T-helper 17 cell (primary cell): Measurements from ENCODE around the gene GJC1. TPM values are rescaled to one million over a fixed set of nuclear protein-coding genes. Genes with fewer than 3 reads are reported as not detected.

ENCODE experiments used
- ATAC-seq: fragments of 150-1000 bp; cut with Tn5 transposase; 2 replicates; pipeline ENCODE4 v1.10.0; 2021; ENCODE audit warnings: mild to moderate bottlenecking, moderate library complexity
- DNase-seq, 3 donors: peaks; one replicate each; pipeline versions ENCODE4 v3.0.0 to v3.0.0-alpha.2; 2020 to 2021
- H3K9me3 ChIP-seq: one replicate; pipeline ENCODE4 v1.7.0; 2013; ENCODE audit warnings: low read length, mild to moderate bottlenecking; ENCODE audit not compliant: control insufficient read depth, poor library complexity, severe bottlenecking
- H3K27ac Mint-ChIP-seq: one replicate; pipeline ENCODE4 v1.8.0; 2022; ENCODE audit warnings: mild to moderate bottlenecking, moderate library complexity, mixed read lengths
- H3K27me3 Mint-ChIP-seq: one replicate; pipeline ENCODE4 v1.8.0; 2022; ENCODE audit warnings: mixed read lengths
- H3K36me3 Mint-ChIP-seq: one replicate; pipeline ENCODE4 v1.8.0; 2022; ENCODE audit warnings: low read depth, mixed read lengths
- H3K4me1 Mint-ChIP-seq: one replicate; pipeline ENCODE4 v1.8.0; 2022; ENCODE audit warnings: mild to moderate bottlenecking, mixed read lengths
- H3K4me3 Mint-ChIP-seq: one replicate; pipeline ENCODE4 v1.8.0; 2022; ENCODE audit warnings: mild to moderate bottlenecking, moderate library complexity, mixed read lengths
- total RNA-seq, 4 donors: library from RNA in 2 of 4; stranded (reverse) in 2 of 4; gene quantifications; one replicate each; pipeline ENCODE4 v1.2.3 and lab custom pipeline; 2022 to 2026

The GJC1 gene
- total RNA-seq, 2 donors from 2014 or later = not detected

GRCh38 chr17:44787271-44787940, 42.7 kb downstream of the GJC1 start:
- DNase-seq (no peak), ATAC-seq (no peak)
- Mint-ChIP-seq H3K4me1 (no peaks in the 10 kb centered on the region), H3K27ac (peak overlapping the region; percentile 34), H3K36me3 (no peaks in the 10 kb centered on the region), H3K27me3 (peaks cover 7% of the 10 kb centered on the region), H3K4me3 (no peak overlapping the region)
- H3K9me3 ChIP-seq = no peaks in the 10 kb centered on the region

- Mint-ChIP-seq H3K36me3 (no peaks in the 10 kb centered on the region), H3K4me1 (no peaks in the 10 kb centered on the region), H3K27ac (no peak overlapping the region), H3K27me3 (peaks cover 7% of the 10 kb centered on the region), H3K4me3 (no peak overlapping the region)
- no peak for DNase-seq
- no peaks in the 10 kb centered on the region for H3K9me3 ChIP-seq
- no peak for ATAC-seq
Observed at GRCh38 chr17:44786551-44787081, 43.5 kb downstream of the GJC1 start.

- no peaks in the 10 kb centered on the region for H3K4me1 Mint-ChIP-seq
- H3K4me3 Mint-ChIP-seq = no peak overlapping the region
- no peaks in the 10 kb centered on the region for H3K36me3 Mint-ChIP-seq
- ATAC-seq (no peak), DNase-seq (no peak)
- H3K9me3 ChIP-seq = no peaks in the 10 kb centered on the region
- peaks cover 7% of the 10 kb centered on the region for H3K27me3 Mint-ChIP-seq
- no peak overlapping the region for H3K27ac Mint-ChIP-seq
Observed at GRCh38 chr17:44785921-44786320, 44.2 kb downstream of the GJC1 start.

GRCh38 chr17:44782326-44782850, 47.7 kb downstream of the GJC1 start:
- H3K36me3 Mint-ChIP-seq = no peaks in the 10 kb centered on the region
- no peaks in the 10 kb centered on the region for H3K9me3 ChIP-seq
- peaks cover 4% of the 10 kb centered on the region for H3K4me1 Mint-ChIP-seq
- H3K27ac Mint-ChIP-seq = no peak overlapping the region
- peaks cover 7% of the 10 kb centered on the region for H3K27me3 Mint-ChIP-seq
- DNase-seq (no peak), ATAC-seq (no peak)
- no peak overlapping the region for H3K4me3 Mint-ChIP-seq

- no peaks in the 10 kb centered on the region for H3K36me3 Mint-ChIP-seq
- peaks cover 2% of the 10 kb centered on the region for H3K27me3 Mint-ChIP-seq
- ATAC-seq (no peak), DNase-seq (no peak)
- no peak overlapping the region for H3K27ac Mint-ChIP-seq
- H3K4me1 Mint-ChIP-seq = peaks cover 6% of the 10 kb centered on the region
- no peak overlapping the region for H3K4me3 Mint-ChIP-seq
- no peaks in the 10 kb centered on the region for H3K9me3 ChIP-seq
Observed at GRCh38 chr17:44781551-44782325, 48.3 kb downstream of the GJC1 start.

- H3K27ac Mint-ChIP-seq = no peak overlapping the region
- ATAC-seq = no peak
Observed at GRCh38 chr17:44780845-44781480, 49.1 kb downstream of the GJC1 start.

GRCh38 chr17:44780161-44780560, 49.9 kb downstream of the GJC1 start:
- DNase-seq = no peak
- no peaks in the 10 kb centered on the region for H3K9me3 ChIP-seq
- H3K4me3 Mint-ChIP-seq = peak overlapping the region; percentile 85
- no peaks in the 10 kb centered on the region for H3K36me3 Mint-ChIP-seq
- peaks cover 11% of the 10 kb centered on the region for H3K4me1 Mint-ChIP-seq
- no peak for ATAC-seq
- no peaks in the 10 kb centered on the region for H3K27me3 Mint-ChIP-seq
- no peak overlapping the region for H3K27ac Mint-ChIP-seq

More at GRCh38 chr17:44780845-44781480, 49.1 kb downstream of the GJC1 start:
- Mint-ChIP-seq H3K4me1 (peaks cover 8% of the 10 kb centered on the region), H3K27me3 (no peaks in the 10 kb centered on the region), H3K36me3 (no peaks in the 10 kb centered on the region), H3K4me3 (no peak overlapping the region)
- DNase-seq = no peak
- H3K9me3 ChIP-seq = no peaks in the 10 kb centered on the region

- H3K4me3 Mint-ChIP-seq = peak overlapping the region; percentile 85
- peak; percentile 31 for ATAC-seq
- no peaks in the 10 kb centered on the region for H3K36me3 Mint-ChIP-seq
- no peak overlapping the region for H3K27ac Mint-ChIP-seq
- no peaks in the 10 kb centered on the region for H3K27me3 Mint-ChIP-seq
- no peaks in the 10 kb centered on the region for H3K9me3 ChIP-seq
- DNase-seq = peak; percentile 65 to 78 (median 71)
- H3K4me1 Mint-ChIP-seq = peaks cover 13% of the 10 kb centered on the region
Observed at GRCh38 chr17:44779211-44780025, 50.7 kb downstream of the GJC1 start.

GRCh38 chr17:44778656-44779210, 51.4 kb downstream of the GJC1 start:
- Mint-ChIP-seq H3K4me3 (peak overlapping the region; percentile 85), H3K27me3 (no peaks in the 10 kb centered on the region), H3K4me1 (peaks cover 13% of the 10 kb centered on the region), H3K27ac (no peak overlapping the region), H3K36me3 (no peaks in the 10 kb centered on the region)
- ATAC-seq (no peak), DNase-seq (no peak)
- no peaks in the 10 kb centered on the region for H3K9me3 ChIP-seq

- no peak for ATAC-seq
- H3K27me3 Mint-ChIP-seq = no peaks in the 10 kb centered on the region
- no peaks in the 10 kb centered on the region for H3K36me3 Mint-ChIP-seq
- no peak for DNase-seq
- peaks cover 13% of the 10 kb centered on the region for H3K4me1 Mint-ChIP-seq
- H3K4me3 Mint-ChIP-seq = peak overlapping the region; percentile 12
- no peaks in the 10 kb centered on the region for H3K9me3 ChIP-seq
- no peak overlapping the region for H3K27ac Mint-ChIP-seq
Observed at GRCh38 chr17:44777394-44778348, 52.4 kb downstream of the GJC1 start.

GRCh38 chr17:44776628-44777393, 53.3 kb downstream of the GJC1 start:
- H3K27me3 Mint-ChIP-seq = no peaks in the 10 kb centered on the region
- DNase-seq (no peak), ATAC-seq (no peak)
- H3K4me3 Mint-ChIP-seq = peak overlapping the region; percentile 12
- no peak overlapping the region for H3K27ac Mint-ChIP-seq
- no peaks in the 10 kb centered on the region for H3K9me3 ChIP-seq
- H3K36me3 Mint-ChIP-seq = no peaks in the 10 kb centered on the region
- H3K4me1 Mint-ChIP-seq = peaks cover 13% of the 10 kb centered on the region
